Nasal cavity respiratory epithelium epithelial cell of viscerocranial mucosa (primary cell): Measurements from ENCODE around the gene OR52A1. TPM values are rescaled to one million over a fixed set of nuclear protein-coding genes. Genes with fewer than 3 reads are reported as not detected.

Experiments
- total RNA-seq: library from RNA; depleted of rRNA; stranded (reverse); fragments of >200 nt; gene quantifications from 2 replicates; pipeline ENCODE4 v1.2.3, GENCODE V29; 2014

OR52A1 gene
- not detected in 2 replicates for total RNA-seq

DNA sequence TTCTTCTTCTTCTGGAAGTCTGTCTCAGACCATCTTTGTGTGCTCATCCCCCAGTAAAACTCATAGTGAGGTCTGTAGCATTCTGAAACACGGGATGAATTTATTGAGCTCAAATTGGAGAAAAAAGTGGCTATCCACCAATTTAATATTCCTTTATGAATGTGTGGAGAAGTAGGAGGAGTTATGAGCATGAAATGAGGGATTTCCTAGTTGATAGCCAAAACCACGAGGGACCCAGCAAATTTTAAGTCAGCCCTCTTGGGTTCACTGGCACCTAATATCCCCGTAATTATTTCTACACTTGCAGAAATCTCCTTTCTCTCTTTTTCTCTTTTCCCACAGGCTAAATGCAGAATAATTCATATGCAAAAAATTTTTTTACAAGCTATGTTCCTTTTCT lies at the start of gene OR52A1:
Gene OR52A1 (minus strand): TSS at position 101 of the 400 bp plus-strand sequence. CDS start 2,388 bp downstream, outside the sequence.

DNA sequence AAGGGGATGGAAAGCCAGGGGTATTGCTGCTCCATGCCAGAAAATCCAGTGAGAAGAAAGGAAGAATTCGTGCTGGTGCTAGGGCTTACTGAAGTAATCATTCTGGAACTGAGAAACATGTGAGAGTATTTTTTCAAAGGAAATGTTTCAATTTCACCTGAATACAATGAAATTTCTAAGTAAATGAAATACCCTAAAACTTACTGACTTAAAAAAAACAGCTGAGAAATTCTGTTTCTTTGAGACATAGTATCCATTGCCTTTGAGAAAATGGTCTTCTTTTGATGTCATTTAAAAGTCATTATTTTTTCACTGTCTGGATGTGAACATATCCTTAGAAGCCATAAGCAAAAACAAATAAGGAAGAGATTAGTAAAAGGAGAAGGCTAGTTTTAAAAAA lies 46.0 kb upstream of the OR52A1 start, which contains the start of gene OR51V1:
Gene OR51V1 (minus strand): TSS at position 101 of the 400 bp plus-strand sequence. CDS start 0 bp downstream, at position 101.

GRCh38 chr11:5137996-5138395 lies 16.6 kb downstream of the OR52A1 start, which contains the start of gene OR52A5:
Gene OR52A5 (minus strand): TSS chr11:5138356. CDS start chr11:5132642, 5,714 bp downstream.

Other genes starting within 250 kb of the OR52A1 start
- gene OR51G2, start 235.4 kb downstream of the OR52A1 start, total RNA-seq, result not detected in 2 replicates
- gene OR51G1, start 230.4 kb downstream of the OR52A1 start, total RNA-seq, result not detected in 2 replicates
- not detected in 2 replicates for gene OR51A4, start 207.2 kb downstream of the OR52A1 start, total RNA-seq
- not detected in 2 replicates for gene OR51A2, start 199.0 kb downstream of the OR52A1 start, total RNA-seq
- gene OR51L1, start 159.9 kb downstream of the OR52A1 start, total RNA-seq, result not detected in 2 replicates
- gene OR52J3, start 108.2 kb downstream of the OR52A1 start, total RNA-seq, result not detected in 2 replicates
- not detected in 2 replicates for gene OR52E2, start 95.1 kb downstream of the OR52A1 start, total RNA-seq
- not detected in 2 replicates for gene OR52E1, start 85.2 kb downstream of the OR52A1 start, total RNA-seq
- gene OR52A5, start 16.4 kb downstream of the OR52A1 start, total RNA-seq, result not detected in 2 replicates
- not detected in 2 replicates for gene OR51V1, start 45.9 kb upstream of the OR52A1 start, total RNA-seq
- not detected in 2 replicates for gene HBB, start 72.3 kb upstream of the OR52A1 start, total RNA-seq
- gene HBD, start 79.7 kb upstream of the OR52A1 start, total RNA-seq, result not detected in 2 replicates
- not detected in 2 replicates for gene HBG1, start 95.1 kb upstream of the OR52A1 start, total RNA-seq
- not detected in 2 replicates for gene HBG2, start 100.0 kb upstream of the OR52A1 start, total RNA-seq
- not detected in 2 replicates for gene HBE1, start 115.2 kb upstream of the OR52A1 start, total RNA-seq
- not detected in 2 replicates for gene OR51B4, start 147.2 kb upstream of the OR52A1 start, total RNA-seq
- gene OR51B2, start 169.5 kb upstream of the OR52A1 start, total RNA-seq, result not detected in 2 replicates
- gene OR51B5, start 188.8 kb upstream of the OR52A1 start, total RNA-seq, result not detected in 2 replicates
- gene OR51B6, start 196.8 kb upstream of the OR52A1 start, total RNA-seq, result not detected in 2 replicates
- not detected in 2 replicates for gene OR51M1, start 229.1 kb upstream of the OR52A1 start, total RNA-seq